ENCODE results near the gene FGF2.
"Not testable (repeated sequence)": the region's sequence is repeated elsewhere in the genome, so short reads cannot be mapped to it uniquely, and the experiment has no call there.

Gene FGF2

GRCh38 chr4:122826553-122827257 is at the start of gene FGF2:
Gene FGF2 (plus strand): TSS chr4:122826831. CDS start chr4:122827175, 344 bp downstream.
- DNase-seq = no peak

- no peak for DNase-seq
Measured at GRCh38 chr4:122776916-122777315, 49.7 kb upstream of the FGF2 start.

- no peak for DNase-seq
Measured at GRCh38 chr4:122777846-122778673, 48.6 kb upstream of the FGF2 start.

GRCh38 chr4:122781486-122781885 is 45.1 kb upstream of the FGF2 start:
- no peak for DNase-seq

- DNase-seq = peak; percentile 18 to 21
Measured at GRCh38 chr4:122783301-122784215, 43.1 kb upstream of the FGF2 start.

- DNase-seq = no peak
Measured at GRCh38 chr4:122784261-122784660, 42.4 kb upstream of the FGF2 start.

- DNase-seq = no peak
Measured at GRCh38 chr4:122785099-122785498, 41.5 kb upstream of the FGF2 start.

GRCh38 chr4:122786296-122786695 is 40.3 kb upstream of the FGF2 start:
- DNase-seq = not testable (repeated sequence)

- not testable (repeated sequence) for DNase-seq
Measured at GRCh38 chr4:122786920-122787319, 39.7 kb upstream of the FGF2 start.

- no peak for DNase-seq
Measured at GRCh38 chr4:122787940-122788339, 38.7 kb upstream of the FGF2 start.

GRCh38 chr4:122788935-122789334 is 37.7 kb upstream of the FGF2 start:
- no peak for DNase-seq

GRCh38 chr4:122793811-122794210 is 32.8 kb upstream of the FGF2 start:
- DNase-seq = no peak

- no peak for DNase-seq
Measured at GRCh38 chr4:122796801-122797404, 29.7 kb upstream of the FGF2 start.

- no peak for DNase-seq
Measured at GRCh38 chr4:122797405-122798094, 29.1 kb upstream of the FGF2 start.

GRCh38 chr4:122798101-122798500 is 28.5 kb upstream of the FGF2 start:
- no peak for DNase-seq

GRCh38 chr4:122798917-122799316 is 27.7 kb upstream of the FGF2 start:
- DNase-seq = no peak

GRCh38 chr4:122803788-122804208 is 22.8 kb upstream of the FGF2 start:
- no peak for DNase-seq

GRCh38 chr4:122806981-122807679 is 19.5 kb upstream of the FGF2 start:
- DNase-seq = no peak

- no peak for DNase-seq
Measured at GRCh38 chr4:122810669-122811068, 16.0 kb upstream of the FGF2 start.

- DNase-seq = not testable (repeated sequence)
Measured at GRCh38 chr4:122811781-122812180, 14.8 kb upstream of the FGF2 start.

GRCh38 chr4:122812823-122813222 is 13.8 kb upstream of the FGF2 start:
- DNase-seq = not testable (repeated sequence)

Measured in Kasumi-1 (cell line).